Medulla oblongata (tissue), 1 donor: ENCODE measurements around the gene ACKR1.

Experiments
- DNase-seq: peaks from one replicate; pipeline ENCODE4 v3.0.0-alpha.2; 2015; ENCODE audit errors: extremely low spot score

Gene ACKR1

GRCh38 chr1:159187033-159187432, 17.6 kb upstream of the ACKR1 start:
- no peak for DNase-seq

GRCh38 chr1:159187647-159188374, 16.9 kb upstream of the ACKR1 start:
- DNase-seq: no peak

GRCh38 chr1:159188375-159188788, 16.3 kb upstream of the ACKR1 start:
- DNase-seq: peak; percentile 75

DNA sequence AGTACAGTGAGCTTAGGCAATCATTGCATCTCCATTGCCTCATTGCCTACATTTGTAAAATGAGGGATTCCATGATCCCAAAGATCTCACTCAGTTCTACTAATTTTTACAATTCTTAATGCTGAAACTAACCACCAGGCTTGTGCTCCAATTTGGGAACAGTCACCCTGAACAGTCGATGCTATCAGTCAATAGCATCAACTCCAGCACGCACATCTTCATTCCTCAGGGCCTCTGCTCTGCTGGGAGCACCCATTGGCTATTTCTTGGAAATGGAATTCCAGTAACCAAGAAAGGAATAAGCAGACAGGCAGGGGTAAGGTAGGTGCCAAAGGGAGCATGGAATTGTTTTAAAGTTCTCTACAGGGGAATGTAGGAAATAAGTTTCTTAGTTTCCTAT, 14.2 kb upstream of the ACKR1 start:
- DNase-seq: no peak

- no peak for DNase-seq
Measured at GRCh38 chr1:159196543-159196942, 8.1 kb upstream of the ACKR1 start.

DNA sequence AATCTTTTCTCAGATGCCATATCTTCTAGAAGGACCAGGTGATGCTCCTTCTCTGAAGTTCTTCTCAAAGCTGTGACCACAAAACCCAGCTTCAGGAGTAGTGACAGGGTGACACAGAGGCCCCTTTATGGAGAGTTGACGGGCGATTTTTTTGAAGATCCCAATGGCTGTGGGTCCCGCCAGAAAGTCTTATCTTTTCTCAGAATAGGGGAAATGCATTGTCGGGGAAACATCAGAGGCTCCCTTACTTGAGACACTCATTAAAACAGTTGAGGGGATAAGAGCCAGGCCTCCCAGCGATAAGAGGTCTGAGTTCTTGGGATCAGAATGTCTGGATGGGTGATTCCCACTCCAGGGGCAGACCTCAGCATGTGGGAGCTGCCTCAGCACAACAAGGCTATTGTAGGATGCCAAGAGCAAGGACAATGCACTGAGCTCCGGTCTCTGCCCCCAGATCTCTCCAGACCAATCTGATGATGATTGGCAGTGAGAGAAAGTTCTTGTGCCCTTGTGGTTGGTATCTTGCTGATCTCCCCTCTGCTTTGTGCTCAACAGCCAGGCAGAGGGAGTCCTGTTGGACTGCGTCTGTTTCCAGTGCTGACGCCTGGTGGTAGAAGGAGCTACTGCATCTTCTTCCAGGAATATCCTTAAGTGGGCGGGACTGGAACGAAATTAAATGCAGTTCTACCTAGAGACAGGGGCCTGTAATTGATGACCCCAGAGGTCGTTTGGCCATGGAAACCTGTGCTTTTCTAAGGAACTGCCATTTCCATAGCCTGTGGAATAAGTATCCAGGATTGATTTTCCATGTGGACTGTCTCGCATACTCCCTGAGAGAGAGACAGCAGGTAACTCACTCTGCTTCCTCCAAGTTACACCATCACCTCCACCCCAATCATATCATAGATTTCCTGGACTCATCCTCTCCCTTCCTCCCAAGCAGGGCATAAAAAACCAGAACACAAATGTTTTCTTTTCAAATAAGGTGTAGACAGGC, 6.8 kb upstream of the ACKR1 start:
- peak; percentile 87 for DNase-seq

- DNase-seq: no peak
Measured at GRCh38 chr1:159199901-159200300, 4.8 kb upstream of the ACKR1 start.

DNA sequence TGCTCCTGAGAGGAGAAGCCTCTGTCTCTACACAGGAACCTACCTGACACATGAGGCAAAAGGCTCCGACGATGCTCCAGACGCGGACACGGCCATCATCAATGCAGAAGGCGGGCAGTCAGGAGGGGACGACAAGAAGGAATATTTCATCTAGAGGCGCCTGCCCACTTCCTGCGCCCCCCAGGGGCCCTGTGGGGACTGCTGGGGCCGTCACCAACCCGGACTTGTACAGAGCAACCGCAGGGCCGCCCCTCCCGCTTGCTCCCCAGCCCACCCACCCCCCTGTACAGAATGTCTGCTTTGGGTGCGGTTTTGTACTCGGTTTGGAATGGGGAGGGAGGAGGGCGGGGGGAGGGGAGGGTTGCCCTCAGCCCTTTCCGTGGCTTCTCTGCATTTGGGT, 3.9 kb upstream of the ACKR1 start:
- DNase-seq: no peak

GRCh38 chr1:159201642-159202041, 3.0 kb upstream of the ACKR1 start:
- DNase-seq: no peak

DNA sequence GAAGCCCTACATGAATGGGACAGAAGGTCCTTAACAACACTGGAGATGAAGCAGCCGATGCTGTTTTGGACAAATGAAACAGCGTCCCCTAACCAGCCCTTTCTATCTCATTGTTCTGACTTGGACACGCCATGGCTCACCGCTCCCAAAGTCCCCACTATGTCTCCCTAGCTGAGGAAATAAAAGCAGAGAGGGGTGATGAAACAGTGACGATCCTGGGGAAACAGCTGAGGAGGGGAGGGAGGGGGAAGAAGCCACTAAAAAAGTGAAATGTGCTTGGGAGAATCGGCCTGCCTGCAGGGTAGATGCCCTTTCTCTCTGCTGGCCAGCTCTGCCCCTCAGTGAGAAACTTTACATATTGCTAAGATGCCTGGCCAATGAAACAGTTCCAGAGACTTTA, 1.1 kb upstream of the ACKR1 start:
- DNase-seq: no peak

DNA sequence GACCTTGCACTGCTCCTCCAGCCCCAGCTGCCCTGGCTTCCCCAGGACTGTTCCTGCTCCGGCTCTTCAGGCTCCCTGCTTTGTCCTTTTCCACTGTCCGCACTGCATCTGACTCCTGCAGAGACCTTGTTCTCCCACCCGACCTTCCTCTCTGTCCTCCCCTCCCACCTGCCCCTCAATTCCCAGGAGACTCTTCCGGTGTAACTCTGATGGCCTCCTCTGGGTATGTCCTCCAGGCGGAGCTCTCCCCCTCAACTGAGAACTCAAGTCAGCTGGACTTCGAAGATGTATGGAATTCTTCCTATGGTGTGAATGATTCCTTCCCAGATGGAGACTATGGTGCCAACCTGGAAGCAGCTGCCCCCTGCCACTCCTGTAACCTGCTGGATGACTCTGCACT, 550 bp downstream of the ACKR1 start:
- no peak for DNase-seq

DNA sequence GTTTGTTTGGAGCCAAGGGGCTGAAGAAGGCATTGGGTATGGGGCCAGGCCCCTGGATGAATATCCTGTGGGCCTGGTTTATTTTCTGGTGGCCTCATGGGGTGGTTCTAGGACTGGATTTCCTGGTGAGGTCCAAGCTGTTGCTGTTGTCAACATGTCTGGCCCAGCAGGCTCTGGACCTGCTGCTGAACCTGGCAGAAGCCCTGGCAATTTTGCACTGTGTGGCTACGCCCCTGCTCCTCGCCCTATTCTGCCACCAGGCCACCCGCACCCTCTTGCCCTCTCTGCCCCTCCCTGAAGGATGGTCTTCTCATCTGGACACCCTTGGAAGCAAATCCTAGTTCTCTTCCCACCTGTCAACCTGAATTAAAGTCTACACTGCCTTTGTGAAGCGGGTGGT, 1.4 kb downstream of the ACKR1 start:
- DNase-seq: no peak

- DNase-seq: no peak
Measured at GRCh38 chr1:159207080-159207479, 2.4 kb downstream of the ACKR1 start.

DNA sequence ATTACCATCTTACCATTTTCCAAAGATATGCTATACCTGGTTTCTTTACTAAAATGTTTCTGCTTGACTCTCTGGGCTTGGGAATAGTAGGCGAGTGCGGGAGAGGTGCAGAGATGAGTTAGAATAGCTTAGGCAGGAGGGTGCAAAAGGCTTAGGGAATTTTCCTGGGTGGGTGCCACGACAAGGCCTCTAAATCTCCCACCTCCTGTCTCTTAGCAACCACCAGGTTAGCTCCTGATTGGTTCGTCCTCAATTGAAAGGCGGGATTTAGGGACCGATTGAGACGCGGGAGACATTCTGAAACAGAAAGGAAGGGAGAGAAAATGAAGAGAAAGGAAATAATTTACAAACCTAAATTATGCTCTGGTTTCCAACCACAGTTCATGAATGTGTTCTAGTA, 3.1 kb downstream of the ACKR1 start:
- DNase-seq: peak; percentile 36

DNA sequence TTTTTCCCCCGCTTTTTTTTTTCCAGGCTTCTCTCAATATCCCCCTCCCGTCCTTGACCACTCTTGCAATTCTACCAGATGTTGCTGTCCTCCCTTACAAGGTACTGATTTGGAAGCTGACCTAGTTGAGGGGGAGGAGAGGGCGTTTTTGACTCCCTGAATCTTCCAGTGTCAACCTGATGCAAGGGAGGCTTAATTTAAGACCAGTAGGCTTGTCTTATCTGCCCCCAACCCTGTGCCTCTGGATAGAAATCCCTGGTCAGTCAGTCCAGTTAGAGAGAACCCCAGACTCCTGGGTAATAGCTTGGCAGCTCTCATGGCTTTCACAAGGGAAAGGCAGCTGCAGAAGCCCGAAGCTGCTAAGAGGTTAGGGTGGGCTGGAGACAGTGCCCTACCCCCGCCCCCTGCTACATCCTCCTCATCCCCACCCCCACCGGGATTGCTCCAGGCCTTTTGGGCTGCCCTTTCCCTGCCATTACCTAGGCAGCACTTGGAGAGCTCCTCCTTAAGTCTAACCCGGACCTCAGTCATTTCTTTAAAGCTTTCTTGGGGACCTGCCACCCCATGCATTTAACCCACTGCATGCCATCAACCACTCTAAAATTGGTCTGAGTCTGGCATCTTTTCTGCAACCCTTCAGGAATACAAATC, 3.6 kb downstream of the ACKR1 start:
- DNase-seq: no peak

DNA sequence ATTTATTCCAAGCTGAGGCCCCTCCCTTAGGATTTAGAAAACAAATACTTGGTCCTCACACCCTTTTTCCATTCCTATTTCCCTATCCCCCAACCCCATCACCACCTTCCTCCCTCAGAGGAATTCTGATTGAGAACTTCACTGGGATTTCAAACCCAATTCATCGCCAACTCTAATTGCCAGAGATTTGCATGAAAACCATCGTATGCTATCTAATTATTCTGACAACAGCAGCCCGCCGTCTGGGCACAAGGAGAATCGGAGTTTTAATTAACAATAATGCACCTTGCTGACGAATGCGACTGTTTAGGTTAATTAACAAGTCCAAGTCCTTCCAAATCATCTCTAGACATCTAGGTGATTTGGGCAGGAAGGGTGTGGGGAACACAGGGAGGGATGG, 4.4 kb downstream of the ACKR1 start:
- DNase-seq: no peak

GRCh38 chr1:159211331-159212136, 6.9 kb downstream of the ACKR1 start:
- peak; percentile 56 for DNase-seq

- no peak for DNase-seq
Measured at GRCh38 chr1:159212596-159212995, 7.9 kb downstream of the ACKR1 start.

DNA sequence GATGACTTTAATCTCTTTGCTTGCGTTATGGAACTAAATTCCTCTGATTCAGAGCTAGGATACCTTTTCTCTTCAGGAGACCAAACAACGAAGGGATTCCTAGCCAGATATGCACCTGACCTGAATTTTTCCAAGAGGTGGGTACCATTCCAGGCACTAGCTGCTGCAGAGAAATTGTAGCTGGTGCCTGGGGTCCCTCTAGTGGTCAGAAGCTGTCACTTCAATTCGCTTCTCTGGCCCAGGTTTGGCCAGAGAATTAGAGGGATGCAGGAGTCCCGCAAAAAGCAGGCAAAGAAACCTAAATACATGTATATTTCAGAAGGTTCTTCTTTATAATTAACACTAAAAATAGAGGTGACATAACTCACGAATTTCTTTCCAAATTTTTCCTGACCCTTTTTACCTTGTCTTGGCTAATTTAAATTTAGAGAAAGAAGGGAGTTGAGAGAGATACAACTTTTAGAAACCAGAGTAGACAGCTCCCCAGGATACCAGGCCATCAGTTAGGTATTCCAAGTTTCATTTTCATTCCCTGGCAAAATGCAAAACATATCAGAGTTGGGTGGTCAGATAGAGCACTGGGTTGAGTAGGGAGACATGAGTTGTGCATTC, 9.6 kb downstream of the ACKR1 start:
- DNase-seq: peak; percentile 56

DNA sequence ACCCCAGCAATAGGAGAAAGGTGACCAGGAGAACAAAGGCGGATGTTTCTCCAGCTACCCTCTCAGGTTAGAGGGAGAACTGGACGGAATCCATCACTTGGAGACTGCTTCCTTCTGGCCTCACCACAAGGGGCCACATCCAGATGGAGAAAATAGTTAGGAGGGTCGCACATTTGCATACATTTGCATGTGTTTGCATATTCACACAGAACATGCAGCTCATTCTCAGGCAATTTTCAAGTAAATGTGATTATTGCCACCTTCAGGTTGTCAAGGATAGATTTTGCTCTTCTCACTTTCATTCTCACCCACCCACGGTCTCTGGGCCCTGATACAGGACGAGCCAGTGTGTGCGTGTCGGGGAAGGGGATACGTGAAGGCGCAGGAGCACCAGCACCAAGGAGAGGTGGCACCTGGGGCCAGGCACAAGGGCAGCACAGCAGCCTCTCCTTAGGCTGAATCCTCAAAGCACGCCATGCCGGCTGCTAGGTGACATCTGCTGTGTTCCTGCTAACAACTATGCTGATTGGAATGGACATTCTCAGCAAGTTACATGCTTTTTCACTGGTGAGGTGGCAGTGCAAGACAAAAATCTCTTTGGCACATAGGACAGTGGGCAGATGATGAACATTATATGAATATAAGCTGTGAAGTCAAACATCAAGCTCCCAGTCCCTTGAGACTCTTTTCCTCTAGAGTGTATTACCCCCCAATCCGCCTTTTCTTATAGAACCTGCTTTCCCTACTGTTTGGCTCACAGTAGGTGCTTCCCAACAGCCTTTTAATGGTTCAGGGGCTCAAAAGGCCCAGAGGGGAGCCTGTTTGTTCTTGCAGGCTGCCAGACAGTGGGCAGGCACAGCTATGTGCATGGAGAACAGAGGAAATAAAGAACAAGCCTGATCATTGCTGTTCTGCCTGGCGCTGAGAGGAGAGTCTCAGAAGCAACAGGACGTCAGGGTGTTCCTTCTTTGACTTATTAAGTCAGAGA, 14.3 kb downstream of the ACKR1 start:
- no peak for DNase-seq
